Measurements from ENCODE around the gene CYP24A1.

CYP24A1 gene

DNA sequence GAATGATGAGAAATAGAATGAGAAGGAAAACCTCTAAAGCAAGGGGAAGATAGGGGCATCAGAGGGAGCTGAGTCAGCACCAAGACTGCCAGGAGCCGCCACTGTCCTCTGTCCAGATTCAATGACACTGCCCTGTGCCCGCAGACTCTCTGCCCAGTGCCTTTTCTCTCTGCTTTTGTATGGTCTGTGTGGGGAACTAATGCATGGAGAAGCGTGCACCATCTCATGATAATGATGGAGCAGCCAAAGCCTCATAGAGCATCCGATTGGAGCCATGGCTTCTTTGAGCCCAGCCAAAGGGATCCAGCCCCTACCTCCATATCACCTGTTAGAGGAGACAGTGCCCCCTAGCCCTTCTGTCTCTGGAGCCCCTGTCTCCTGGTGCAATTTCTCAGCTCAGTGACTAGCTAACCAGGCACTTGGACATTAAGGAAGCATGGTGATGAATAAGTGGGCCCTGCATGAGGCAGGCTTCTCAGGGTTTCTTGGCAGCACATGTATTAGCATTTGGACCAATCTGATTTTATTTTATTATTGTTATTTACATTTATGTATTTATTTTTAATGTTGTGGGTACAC, 27.6 kb upstream of the CYP24A1 start:
- no peak for DNase-seq

DNA sequence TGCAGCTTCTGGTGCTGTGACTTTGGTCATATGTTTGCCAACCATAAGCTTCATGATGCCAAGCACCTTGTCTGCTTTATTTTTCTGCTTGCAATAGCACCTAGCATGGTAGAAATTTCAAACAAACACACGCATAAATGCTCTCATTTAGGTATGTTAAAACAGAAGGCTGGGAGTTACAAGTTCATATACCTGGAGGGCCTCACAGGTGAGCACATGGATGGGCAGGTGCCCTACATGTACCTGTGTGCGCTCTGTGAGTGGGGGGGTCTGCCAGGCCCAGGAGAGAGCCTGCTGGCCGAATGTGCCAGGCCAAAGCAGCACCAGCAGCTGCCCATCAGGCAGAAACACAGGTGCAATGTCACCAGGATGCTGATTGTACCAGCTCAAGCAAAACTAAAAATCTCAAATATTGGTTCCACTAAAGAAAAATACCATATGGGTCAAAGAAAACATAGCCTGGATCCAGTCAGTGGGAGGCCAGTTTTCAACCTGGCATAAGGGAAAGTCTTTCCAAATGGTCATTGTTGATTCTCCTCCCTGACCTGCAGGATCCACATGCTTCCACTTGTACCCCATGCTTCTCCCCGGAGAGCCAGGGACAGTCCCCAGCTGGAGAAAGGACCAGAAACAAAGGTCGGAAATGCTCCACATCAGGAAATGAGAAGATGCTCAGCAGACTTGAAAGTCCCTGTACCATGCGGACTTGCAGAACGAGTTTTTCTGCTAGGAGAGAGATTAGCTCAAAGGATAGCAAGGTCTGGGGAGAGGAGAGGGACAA, 26.9 kb upstream of the CYP24A1 start:
- no peak for DNase-seq

DNA sequence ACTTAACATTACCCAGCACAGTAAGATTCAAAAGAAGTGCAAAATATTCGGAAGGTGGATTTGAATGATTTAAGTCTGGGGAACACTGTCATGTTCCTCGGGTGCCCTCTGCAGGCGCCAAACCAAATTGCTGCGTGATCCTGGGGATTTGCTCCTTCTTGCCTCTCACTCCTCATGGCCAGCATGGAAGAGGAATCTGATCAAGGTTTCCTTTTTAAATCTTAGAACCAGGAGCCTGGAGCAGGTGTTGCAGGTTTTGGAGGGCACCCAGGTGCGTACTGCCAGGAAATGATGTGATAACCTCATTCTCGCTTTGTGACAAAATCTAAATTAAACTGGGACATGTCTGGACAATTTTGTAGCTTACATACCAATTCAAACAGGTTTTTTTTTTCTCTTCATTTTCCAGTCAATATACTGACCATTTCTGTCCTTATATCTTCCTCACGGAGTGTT, 26.0 kb upstream of the CYP24A1 start:
- DNase-seq = peak; percentile 84

DNA sequence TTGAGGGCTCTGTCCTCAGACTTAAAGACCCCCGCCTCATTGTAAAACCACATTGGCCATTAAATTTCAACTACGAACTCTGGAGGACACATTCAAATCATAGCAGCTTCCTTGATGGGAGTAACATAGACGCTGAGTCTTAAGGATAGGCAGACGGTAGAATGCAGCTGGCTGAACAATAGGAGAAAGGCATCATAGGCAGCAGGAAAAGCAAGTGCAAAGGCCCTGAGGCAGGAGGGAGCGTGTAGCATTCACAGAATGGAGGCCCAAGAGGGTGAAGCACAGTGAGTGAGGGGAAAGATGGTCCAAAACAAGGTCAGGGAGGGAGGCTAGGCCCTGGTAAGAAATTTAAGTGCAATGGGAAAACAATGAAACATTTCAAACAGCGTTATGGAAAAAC, 25.5 kb upstream of the CYP24A1 start:
- no peak for DNase-seq

DNA sequence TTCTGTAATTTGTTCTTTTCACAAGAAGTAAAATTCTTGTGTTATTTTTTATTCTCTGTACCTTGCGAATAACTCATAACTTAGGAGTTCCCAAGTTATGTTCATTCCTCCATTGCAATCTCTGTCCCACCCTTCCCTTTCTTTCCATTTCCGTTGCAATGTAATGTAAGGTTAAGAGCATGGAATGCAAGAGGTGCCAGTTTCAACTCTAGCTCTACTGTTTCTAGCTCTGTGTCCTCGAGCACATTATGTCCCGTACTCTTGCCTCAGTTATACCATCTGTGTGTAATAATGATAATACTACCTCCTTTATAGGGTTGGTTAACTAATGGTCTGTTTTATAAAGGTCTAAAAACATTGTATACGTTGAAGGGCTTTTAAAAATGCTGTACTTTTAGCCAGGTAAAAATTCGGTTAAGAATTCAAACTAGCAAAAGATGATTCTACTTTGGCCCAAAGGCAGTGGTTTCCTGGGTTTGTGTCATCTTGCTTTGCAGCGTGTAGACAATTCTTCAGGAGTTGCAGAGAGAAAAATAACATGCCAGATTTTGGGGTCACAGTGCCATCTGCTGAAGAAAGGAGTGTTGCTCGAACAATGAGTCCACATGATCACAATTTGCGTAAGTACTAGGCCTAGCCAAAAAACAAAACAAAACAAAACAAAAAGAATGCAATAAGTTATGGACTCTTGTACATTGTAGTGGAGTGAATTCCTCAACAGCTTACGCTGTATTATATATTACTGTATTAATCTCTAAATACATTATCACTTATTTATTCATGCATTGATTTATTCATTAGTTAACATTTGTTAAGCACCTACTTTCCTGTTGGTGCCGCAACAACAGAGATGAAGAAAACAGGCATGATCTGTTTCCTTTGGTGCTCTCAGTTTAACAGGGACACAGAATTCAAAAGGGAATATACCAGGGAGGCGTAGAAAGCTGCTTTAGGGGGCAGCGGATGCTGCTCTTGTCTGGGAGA, 24.1 kb upstream of the CYP24A1 start:
- no peak for DNase-seq

DNA sequence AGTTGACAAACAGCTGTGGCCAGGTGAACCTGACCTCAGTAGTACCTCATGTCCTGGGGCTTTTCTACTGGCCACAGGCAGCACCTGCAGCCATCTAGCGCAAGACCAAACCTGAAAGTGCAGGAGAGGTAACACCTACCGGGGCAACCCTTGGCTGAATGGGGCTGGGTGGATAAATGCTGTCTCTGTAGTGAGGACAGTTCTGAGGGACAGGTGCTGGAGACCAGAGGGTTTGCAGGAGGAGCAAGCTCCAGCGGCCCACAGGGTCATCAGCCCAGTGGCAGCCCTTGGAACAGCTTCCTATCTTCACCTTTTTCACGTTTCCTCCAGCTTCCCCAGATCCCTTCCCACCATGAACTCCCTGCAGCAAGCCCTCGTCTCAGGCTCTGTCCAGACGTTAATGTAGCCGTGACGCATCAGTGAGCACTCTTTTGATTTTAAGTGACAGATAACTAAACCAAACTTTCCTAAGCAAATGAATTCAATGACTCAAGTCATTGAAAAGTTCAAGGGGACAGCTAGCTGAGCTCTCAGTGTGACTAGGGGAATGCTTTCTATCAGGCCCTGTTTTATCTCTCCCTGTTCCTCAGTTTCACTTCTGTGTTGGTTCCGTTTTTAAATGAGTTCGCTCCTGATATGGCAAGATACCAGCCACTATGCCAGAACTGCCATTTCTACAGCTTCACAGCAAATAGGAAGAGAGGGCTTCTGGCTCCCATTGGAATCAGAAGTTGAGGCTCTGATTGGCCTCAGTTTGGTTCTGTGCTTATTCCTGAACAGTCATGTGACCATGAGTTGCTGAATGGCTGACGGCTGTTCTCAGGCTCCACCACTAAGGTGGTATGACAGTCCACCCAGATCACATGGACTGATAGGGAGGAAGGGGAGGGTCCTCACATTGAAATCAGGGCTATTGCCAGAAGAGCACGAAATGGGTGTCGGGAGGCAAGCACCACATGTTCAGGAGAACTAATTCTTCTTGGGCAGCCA, 22.0 kb upstream of the CYP24A1 start:
- DNase-seq = no peak

DNA sequence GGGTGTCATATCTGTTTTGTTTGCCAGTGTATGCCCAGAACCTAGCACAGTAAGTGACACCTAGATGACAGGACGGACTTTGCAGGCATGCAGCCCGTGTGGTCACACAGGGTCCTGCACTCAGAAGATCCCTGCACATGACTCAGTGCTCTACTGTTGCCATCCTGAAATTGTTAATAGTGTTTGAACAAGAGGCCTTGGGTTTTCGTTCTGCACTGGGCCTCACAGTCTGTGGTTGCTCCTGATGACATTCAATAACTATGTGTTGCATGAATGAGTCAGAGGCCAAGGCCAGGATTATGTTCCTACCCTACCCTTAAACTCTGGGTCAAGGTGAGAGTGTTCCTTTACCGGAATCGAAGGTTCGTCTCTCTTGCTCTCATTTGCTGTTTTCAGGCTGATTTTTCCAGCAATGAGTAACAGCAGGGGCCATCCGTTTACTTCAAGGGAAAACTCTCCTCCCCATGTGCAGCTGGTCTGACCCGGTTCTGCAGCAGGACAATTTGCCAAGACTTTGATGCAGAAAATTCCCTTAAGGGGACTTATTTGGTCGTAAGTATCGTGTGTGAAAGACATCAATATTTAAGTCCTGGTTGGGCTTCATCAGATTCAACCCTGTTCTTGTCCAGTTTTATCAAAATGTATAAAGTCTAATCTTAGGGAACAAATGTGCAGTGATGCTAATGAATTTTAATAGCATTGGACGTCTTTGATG, 21.1 kb upstream of the CYP24A1 start:
- peak; percentile 63 for DNase-seq

DNA sequence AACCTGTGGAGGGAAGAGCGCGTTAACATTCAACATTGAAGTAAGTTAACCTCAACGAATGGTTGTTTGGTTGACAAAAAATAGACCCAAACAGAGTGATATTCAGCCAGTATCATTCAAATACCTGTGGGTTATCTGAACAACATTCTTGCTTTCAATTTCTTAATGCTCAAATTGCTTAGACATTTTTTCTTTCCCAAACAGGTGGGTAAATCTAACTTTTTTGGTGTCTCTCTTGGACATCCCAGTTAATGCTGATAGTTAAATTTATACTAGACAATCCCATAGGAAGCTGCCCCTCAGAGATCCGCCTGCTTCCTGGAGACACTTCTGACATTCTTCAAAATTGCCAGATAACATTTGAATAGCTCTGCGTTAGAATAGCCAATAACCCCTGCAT, 20.0 kb upstream of the CYP24A1 start:
- no peak for DNase-seq

DNA sequence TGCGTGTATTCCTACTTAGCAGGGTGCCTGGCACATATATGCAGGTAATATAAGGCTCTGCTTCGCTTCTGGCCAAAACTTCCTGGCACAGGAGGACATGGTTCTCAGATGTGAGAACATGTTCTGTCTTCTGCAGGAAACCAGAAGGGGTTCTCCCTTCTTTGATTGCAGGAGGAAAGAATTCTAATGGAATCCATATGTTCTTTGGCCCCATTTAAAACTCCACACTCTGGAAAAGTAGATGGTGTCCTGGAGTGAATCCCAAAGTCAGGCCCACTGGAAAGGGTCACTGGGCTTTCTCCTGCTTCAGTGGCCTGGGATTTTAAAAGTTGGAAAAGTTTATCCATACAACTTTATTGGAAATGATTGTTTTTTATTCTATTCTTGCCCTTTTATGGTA, 16.4 kb upstream of the CYP24A1 start:
- no peak for DNase-seq

DNA sequence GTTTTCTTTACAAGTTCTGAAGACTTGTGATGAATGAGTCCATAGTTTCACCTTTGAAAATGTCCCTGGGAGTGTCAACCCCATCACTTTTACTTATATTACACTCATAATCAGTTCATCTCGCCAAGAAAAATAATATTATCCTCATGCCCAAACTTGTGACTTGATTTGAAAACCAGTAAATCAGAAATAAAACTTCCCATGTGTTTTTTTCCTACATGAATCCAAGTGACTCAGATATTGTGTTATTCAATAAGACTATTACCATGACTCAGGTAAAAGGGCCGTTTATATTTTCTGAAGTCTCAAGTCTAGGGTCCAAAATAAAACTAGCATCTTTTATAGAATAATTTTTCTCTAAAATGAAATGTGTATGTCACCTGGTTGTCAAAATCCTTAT, 15.8 kb upstream of the CYP24A1 start:
- no peak for DNase-seq

DNA sequence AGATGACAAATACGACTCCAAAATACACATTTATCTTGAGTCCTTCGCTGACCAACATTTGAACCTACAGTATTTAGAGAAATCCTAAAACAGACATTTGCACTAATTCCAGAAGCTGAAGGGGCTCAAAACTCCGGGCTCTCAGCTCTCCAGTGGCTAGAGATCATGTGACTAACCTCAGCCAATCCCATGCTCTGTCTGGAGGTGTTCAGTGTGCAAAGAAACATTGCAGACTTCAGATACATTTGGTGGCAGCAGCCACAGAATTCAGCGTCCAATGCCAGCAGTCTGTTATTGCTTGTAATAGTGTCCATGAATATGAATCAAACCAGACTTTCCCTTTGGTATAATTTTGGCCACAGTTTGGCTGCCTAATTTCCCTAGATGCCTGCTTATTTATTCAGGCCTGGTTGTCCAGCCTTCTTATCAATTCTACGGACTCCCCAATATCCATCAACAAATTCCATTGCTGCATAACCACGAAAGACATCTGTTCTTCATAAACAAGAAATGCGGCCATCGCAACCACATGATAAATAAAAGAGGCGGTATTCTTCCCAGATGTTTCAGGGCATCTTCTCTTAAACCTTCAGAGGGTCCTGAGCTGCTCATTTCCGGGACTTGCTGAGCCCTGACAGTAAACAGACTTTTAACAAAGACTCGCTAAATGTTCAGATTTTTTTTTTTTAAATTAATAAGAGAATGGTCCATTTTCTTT, 14.5 kb upstream of the CYP24A1 start:
- DNase-seq = no peak

DNA sequence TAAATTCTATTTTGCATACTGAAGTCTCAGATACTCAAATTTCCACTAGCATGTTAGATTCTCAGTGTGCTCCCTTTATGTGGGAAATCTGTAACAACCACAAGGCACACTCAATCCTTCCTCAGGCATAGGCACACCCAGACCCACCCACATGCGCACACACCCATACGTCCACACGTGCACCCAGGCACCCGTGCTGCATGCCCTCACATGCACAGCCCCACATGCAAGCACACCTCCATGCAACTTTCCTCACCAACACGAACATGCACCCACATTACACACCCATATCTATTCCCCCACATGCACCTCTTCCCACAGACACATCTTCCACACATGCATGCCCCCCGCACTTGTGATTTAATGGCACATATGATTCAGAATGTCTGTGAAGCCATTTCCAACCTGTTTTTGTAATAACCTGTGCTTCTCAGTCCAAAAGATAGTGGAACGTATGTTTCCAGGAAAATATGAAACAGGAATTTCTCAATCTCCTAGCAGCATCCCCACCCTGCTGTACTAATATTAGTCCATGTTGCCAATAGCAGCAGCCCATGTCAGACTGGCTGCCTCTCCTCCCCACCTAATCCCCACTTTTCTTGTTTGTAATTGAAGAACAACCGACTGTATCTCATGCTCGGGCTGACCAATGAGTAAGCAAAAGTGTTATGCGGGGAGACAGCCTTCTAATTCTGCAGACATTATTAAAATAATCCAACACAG, 11.3 kb upstream of the CYP24A1 start:
- DNase-seq = no peak

DNA sequence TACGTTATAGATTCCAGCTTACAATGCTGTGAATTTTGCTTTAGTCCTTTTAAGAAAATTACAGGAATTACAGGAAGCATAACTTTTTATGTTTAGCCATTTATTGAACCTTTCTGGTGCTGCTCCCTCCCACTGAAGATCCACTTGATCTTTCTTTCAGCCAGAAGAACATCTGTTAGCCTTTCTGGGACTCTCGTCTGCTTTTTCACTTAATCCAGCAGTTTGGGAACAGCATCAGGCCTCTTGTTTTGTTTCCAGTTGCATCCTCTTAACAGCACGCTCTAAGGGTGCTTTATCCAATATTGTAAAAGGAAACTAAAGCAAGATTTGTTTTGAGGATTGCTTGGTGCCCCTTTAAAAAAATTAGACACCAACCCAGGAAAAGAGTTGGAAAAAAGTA, 10.3 kb upstream of the CYP24A1 start:
- DNase-seq = no peak

DNA sequence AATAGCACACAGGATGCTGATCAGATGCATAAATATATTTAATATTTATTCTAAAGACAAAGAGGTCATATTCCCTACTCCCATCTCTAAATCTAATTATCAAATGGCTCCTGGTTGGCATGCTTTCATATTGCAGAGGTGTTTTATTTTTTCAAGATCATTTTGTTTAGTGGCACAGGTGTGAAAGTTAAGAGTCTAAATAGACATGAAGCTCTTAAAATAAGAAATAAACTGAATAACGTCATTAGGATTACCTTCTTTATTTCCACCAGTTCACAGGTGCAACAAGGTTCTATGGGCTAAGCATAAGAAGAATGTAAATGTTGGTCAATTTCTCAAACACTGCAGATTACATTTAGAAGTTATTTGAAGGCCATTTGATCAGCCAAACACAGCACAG, 7.1 kb upstream of the CYP24A1 start:
- DNase-seq = no peak

DNA sequence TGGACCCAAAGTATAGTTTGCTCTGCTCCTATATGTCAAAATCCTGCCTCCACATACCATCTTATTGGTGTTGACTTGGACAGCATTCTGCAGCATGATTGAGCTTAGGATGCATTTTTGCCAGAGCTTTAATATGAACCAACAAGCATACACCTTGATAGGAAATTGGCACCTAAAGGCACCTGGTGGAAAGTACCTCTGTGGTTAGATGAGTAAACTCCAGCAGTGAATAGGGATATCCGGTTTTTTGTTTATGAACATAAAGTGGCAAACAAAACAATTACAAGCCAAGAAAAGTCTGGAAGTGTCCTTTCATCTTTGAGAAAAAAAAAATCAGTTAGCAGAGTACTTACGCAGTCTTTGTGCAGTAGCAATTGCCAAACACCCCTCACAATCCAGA, 6.2 kb upstream of the CYP24A1 start:
- no peak for DNase-seq

DNA sequence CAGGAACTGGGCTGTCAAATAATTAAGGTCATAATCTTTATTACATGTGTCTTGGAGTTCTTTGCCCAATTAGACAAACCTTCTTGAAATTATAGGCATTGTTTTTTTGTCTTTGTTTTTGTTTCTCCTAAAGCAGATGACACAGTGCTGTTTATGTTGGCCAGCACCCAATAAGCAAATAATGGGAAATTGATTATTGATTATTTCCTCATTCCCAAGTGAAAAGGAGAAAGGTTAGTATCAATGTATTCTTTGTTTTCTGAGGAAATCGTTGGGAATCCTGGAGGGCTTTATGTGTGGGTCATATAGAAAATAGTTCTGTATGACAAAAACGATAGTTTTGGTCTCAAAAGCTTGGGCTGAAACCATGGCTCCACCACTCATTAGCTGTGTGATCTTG, 4.5 kb upstream of the CYP24A1 start:
- no peak for DNase-seq

DNA sequence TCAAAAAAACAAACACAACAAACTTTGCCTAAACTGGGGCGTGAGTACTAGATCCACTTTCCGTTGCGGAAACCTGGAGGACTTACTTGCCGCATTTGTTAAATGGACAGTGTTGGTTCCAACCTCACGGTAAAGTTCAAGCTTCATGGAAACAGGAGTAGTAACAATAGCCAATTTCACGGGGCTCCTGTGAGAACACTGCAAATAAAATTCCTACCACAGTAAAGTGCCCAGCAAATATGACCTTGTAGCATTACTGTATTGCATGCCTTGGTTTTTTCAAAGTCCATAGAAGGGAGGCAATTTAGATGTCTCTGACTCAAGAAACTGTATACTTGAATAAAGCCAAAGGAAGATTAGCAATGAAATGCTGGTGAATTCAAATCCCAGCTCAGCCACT, 3.6 kb upstream of the CYP24A1 start:
- no peak for DNase-seq

DNA sequence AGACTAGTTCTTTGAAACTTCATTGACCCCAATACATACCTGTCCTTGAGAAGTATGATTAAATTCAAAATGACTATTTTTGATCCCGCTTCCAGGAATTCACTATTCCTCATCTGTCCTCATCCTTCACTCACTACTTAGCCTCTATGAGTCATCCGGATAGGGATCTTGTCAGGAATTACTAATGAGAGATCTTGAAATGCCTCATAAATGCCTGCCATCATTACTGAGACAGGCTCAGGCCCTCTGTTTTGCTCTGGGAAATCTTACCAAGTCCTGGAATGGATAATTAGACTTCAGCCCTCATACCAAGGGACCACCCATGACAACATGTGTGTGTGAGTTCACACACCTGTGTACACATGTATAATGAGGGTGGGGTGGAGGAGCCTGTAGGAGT, 2.8 kb upstream of the CYP24A1 start:
- no peak for DNase-seq

DNA sequence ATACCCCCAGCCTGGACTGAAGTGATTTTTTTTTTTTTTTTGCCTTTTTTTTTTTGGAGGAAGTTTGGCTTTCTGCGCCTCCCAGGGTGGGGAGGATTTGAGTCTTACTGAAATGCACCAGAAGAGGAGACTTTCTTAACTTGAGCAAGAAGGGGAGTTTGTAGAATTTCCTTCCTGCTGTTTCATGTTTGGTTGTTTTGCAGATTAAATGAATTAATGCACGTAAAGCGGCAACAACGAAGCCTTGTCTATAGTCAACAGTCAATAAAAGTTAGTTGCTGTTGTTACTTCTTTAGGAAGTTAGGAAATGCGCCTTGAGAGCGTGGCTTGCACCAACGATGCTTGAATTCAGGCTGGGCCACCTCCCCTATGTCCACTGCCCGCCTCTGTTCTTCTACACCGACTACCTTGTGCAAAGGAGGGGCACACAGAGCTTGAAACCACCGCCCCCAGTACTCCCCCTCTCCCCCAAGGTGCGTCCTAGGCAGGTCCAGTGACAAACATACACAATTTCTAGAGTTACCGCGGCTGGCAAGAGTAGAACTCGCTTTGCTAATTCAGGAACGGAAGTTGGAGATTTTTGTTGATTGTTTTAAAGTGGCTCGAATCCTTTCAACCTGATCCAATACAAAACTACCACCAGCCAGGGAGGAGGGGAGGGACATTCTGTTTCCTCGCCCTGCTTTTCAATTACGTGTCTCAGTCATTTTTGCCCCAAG, 830 bp upstream of the CYP24A1 start:
- DNase-seq = no peak

Data from right hindlimb (tissue), 1 donor.